Activated T-helper 17 cell treated with anti-CD3 and anti-CD28 coated beads, Interleukin-2, amount 50 U/mL, for 72 hours (primary cell): Measurements from ENCODE around the gene HPCAL1. TPM values are rescaled to one million over a fixed set of nuclear protein-coding genes. Genes with fewer than 3 reads are reported as not detected.

ENCODE experiments used
- ATAC-seq: fragments of 150-1000 bp; cut with Tn5 transposase; replicated peaks from 2 replicates; pipeline ENCODE4 v1.10.0; 2021; ENCODE audit warnings: mild to moderate bottlenecking, moderate library complexity
- H3K27ac Mint-ChIP-seq: one replicate; pipeline ENCODE4 v1.8.0; 2022; ENCODE audit warnings: mixed read lengths
- H3K27me3 Mint-ChIP-seq: one replicate; pipeline ENCODE4 v1.8.0; 2022; ENCODE audit warnings: mixed read lengths
- H3K36me3 Mint-ChIP-seq: one replicate; pipeline ENCODE4 v1.8.0; 2022; ENCODE audit warnings: low read depth, mild to moderate bottlenecking, mixed read lengths
- H3K4me1 Mint-ChIP-seq: one replicate; pipeline ENCODE4 v1.8.0; 2022; ENCODE audit warnings: mixed read lengths
- H3K4me3 Mint-ChIP-seq: one replicate; pipeline ENCODE4 v1.8.0; 2022; ENCODE audit warnings: mild to moderate bottlenecking, mixed read lengths
- H3K9me3 Mint-ChIP-seq: one replicate; pipeline ENCODE4 v1.8.0; 2022; ENCODE audit warnings: mixed read lengths
- total RNA-seq, 2 donors: library from RNA; stranded (reverse); gene quantifications; one replicate each; pipeline ENCODE4 v1.2.3, GENCODE V29; 2022

Gene HPCAL1
- total RNA-seq, 2 donors from 2014 or later: 57.9 to 139 TPM

DNA sequence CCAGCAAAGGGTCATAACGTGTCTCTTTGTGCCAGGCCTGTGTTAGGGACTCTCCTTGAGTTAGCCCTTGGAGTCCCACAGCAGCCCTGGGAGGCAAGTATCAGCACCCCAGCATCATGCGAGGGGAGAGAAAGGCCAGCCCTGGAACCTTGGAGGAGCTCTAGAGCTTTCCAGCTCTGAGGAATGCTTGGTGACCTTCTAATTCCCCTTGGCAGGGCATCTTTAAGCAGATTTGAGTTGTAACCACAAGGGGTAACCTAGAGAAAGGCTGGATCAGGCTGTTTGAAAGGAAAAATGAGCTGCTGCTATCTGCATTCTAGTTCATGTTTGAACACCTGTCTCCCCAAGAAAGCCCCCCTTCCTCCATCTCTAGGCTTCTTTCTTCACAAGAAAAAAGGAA lies 169.3 kb downstream of the HPCAL1 start:
- no peak overlapping the region for H3K27ac Mint-ChIP-seq
- no peak overlapping the region for H3K4me3 Mint-ChIP-seq
- H3K27me3 Mint-ChIP-seq: no peaks in the 10 kb centered on the region
- no peaks in the 10 kb centered on the region for H3K36me3 Mint-ChIP-seq
- no peak for ATAC-seq
- H3K9me3 Mint-ChIP-seq: no peaks in the 10 kb centered on the region
- peaks cover 2% of the 10 kb centered on the region for H3K4me1 Mint-ChIP-seq

DNA sequence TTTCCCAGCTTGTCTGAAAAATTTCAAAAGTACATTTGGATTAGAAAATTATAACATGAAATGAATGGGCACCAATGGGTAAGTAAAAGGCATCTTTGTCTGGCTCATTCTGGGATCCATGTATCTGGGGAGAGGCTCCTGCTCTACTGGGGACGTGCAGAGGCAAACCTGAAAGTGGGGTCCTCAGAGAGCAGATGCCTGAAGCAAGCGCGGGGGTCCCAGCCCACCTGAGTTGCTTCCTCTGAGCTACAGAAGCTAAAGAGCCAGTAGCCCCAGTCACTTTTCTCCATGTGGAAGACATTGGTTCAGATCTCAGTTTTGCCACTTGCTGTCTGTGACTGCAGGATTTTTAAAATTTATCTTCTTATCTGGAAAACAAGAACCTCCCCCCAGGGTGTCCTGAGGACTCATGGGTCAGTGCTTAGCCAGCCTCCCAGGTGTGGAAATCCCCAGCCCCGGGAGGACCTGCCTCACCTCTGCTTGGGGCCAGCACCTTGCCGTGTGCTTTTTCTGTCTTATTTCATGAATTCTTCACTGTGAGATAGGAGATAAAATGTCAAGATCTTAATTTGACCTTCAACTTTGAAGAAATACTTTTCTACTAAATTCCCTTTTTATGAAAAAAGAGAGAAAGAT lies 170.5 kb downstream of the HPCAL1 start:
- no peak for ATAC-seq
- H3K4me1 Mint-ChIP-seq: peaks cover 13% of the 10 kb centered on the region
- H3K4me3 Mint-ChIP-seq: no peak overlapping the region
- H3K27ac Mint-ChIP-seq: no peak overlapping the region
- H3K9me3 Mint-ChIP-seq: no peaks in the 10 kb centered on the region
- H3K27me3 Mint-ChIP-seq: no peaks in the 10 kb centered on the region
- H3K36me3 Mint-ChIP-seq: no peaks in the 10 kb centered on the region

DNA sequence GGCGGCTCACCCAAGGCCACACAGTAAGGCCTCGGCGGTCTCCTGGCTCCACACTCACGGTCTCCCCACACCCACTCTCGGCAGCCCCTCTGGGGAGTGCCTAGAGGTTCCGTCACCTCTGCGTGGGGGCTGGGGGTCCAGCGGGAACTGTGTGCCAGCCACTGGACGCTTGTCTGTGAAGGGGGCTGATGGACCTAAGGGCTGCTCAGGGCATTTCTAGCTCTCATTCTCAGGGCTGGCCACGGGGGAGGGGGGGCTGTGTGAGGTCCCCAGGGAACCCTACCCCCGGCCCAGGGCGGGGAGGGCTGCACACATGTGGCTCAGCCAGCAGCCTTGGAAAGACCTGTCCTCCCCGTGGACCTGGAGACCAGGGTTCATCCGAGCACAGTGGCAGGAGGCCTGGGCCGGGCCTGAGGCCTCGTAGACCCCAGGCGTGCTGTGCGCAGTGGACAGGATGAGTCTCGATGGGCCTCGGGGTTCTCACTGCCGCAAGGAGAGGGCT lies 172.6 kb downstream of the HPCAL1 start:
- H3K9me3 Mint-ChIP-seq: no peaks in the 10 kb centered on the region
- H3K4me1 Mint-ChIP-seq: peaks cover 13% of the 10 kb centered on the region
- H3K27me3 Mint-ChIP-seq: no peaks in the 10 kb centered on the region
- no peak overlapping the region for H3K27ac Mint-ChIP-seq
- no peak overlapping the region for H3K4me3 Mint-ChIP-seq
- H3K36me3 Mint-ChIP-seq: no peaks in the 10 kb centered on the region
- ATAC-seq: no peak

DNA sequence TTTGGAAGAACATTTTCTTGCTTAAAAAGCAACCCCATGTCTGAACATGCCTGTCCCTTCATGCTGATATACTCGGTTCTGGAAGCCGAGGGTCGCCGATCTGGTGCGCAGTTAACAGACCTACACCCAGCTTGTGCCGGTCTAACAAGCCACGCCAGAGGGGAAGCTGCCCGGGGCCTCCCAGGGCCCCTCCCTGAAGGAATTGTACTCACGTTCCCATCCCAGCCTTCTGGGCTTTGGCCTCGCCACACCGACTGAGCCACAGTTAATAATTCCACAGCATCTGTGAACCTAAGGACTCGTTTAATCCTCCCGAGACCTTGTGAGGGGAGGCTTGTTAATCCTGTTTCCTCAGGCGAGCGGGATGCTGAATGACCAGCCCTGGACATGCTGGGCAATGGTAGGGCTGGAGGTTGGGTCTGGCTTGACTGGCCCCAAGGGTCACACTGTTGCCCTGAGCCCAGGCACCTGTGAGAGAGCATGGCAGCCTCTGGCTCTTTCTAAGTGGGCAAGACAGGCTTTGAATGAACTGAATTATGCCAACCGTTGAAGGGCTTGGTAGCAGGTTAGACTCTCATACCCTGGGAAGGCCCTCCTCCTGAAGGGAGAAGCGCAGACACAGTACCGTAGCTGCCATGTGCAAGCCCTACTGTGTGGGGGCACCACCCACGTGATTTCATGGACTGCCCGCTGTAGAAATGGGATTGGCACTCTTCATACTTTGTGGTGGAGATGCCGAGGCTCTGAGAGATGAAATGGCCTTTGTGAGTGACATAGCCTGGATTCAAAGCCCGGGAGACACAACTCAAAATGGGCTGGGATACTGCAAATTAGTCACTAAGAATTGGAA lies 173.3 kb downstream of the HPCAL1 start:
- no peak for ATAC-seq

DNA sequence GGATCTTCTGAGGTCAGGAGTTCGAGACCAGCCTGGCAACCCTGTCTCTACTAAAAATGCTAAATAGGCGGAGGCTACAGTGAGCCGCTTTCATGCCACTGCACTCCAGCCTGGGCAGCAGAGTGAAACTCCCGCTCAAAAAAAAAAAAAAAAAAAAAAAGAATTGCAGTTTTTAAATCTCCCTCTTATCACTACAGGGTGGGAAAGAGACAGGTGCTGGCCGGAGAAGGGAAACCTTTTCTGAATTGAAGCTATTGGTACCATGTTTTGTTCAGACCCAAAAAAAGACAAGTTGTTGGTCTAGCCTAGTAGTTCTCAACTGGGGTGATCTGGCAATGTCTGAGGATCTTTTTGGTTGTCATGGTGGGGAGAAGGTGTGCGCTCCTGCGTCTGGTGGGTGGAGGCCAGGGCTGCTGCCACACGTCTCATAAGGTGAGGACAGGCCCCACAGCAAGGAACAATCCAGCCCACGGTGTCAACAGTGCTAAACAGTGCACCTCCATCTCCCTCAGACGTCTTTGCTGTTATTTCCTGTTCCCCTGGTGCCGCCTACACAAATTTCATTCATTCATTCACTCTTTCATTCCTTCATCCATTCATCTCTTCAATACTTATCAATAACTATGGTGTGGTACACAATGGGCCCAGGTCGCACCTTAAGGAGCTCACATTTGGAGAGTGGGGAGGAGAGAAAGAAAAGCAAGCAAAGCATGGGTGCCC lies 174.2 kb downstream of the HPCAL1 start:
- H3K4me1 Mint-ChIP-seq: peaks cover 13% of the 10 kb centered on the region
- H3K4me3 Mint-ChIP-seq: peak overlapping the region; percentile 17
- no peak for ATAC-seq
- H3K27me3 Mint-ChIP-seq: no peaks in the 10 kb centered on the region
- no peaks in the 10 kb centered on the region for H3K9me3 Mint-ChIP-seq
- peak overlapping the region; percentile 52 for H3K27ac Mint-ChIP-seq
- H3K36me3 Mint-ChIP-seq: no peaks in the 10 kb centered on the region

More for the DNA sequence above, 173.3 kb downstream of the HPCAL1 start:
- H3K27me3 Mint-ChIP-seq: no peaks in the 10 kb centered on the region
- no peaks in the 10 kb centered on the region for H3K9me3 Mint-ChIP-seq
- H3K4me1 Mint-ChIP-seq: peaks cover 13% of the 10 kb centered on the region
- no peak overlapping the region for H3K27ac Mint-ChIP-seq
- no peak overlapping the region for H3K4me3 Mint-ChIP-seq
- no peaks in the 10 kb centered on the region for H3K36me3 Mint-ChIP-seq

Other genes starting within 250 kb of the HPCAL1 start
- under 1 TPM in 1 of 2 donors, not detected in 1; 0.09 TPM for gene CYS1, start 222.5 kb upstream of the HPCAL1 start, total RNA-seq
- 100 to 1,000 TPM; 515 to 567 TPM for gene RRM2, start 180.2 kb upstream of the HPCAL1 start, total RNA-seq
- gene ODC1, start 145.4 kb downstream of the HPCAL1 start, total RNA-seq: 100 to 1,000 TPM in 1 of 2 donors, 10 to 100 TPM in 1; 60.3 to 180 TPM